ENCODE data around the gene DHX36.
A peak's percentile ranks its signal among the peaks of the same experiment; 100 is the strongest.

Gene DHX36

DNA sequence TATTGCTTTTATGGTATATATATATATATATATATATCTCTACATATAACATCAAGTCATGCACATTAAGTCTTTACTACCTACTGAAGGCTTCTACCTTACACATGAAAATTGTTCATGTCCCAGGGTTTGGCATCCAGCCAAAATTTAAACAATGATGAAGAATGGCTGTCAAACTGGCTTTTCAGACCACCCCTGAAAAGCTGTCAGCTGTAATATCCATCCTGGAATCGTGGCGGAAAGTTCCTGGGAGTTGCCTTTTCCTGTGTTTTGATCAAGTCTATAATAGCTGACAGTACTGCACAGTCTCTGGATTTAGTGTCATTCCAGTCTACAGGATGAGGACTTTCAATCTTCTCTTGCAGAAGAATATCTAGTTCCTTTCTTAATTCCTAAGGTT is 48.3 kb downstream of the DHX36 start:
- no peak for DNase-seq

DNA sequence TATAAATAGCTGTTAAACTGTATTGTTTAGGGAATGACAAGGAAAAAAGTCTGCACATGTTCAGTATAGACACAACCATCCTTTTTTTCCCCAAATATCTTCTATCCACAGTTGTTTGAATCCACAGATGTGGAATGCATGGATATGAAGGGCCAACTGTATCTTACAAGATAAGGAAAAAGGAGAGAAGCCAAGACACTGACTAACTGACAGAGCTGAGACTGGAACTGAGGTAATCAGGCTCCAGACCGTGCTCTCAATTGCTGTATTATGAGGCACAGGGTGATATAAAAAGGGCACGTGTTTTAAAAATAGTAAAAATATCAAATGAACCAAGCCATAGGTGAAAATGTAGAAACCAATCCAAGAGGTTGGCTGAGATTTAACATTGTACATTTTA is 49.0 kb downstream of the DHX36 start:
- no peak for DNase-seq

DNA sequence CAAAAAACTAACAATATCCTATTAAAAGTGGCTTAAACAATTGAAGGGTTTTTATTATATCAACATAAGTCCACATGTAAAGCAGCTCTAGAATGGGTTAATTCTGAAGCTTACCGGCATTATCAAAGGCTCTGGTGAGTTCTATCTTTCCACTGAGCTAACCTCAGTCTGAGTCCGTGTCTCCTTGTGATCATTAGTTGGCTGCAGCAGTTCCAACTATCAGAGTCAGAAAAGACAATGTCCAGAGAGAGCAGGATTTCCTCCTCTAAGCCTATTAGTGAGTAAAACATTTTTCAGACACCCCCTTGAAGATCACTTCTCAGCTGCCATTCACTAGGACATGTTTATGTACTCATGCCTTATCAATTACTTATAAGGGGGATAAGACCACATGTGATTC is 49.9 kb downstream of the DHX36 start:
- no peak for DNase-seq

DNA sequence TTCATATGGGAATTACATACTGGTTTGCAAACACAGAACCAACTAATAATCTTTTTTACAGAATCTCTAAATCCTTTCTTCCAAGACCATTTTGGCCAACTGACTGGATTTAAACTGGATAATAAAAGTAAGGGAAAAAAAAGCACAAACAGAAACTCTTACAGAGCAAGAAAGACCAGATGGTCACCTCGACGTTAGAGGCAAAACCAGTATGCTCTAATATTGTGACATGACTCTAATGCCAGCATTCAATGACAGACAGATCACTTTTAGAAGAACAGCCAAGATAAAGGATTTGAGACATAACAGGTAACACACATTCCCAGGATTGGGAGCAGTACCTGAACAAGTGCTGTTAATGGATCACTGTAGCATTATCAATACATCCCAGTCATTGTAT is 50.9 kb downstream of the DHX36 start:
- no peak for DNase-seq

DNA sequence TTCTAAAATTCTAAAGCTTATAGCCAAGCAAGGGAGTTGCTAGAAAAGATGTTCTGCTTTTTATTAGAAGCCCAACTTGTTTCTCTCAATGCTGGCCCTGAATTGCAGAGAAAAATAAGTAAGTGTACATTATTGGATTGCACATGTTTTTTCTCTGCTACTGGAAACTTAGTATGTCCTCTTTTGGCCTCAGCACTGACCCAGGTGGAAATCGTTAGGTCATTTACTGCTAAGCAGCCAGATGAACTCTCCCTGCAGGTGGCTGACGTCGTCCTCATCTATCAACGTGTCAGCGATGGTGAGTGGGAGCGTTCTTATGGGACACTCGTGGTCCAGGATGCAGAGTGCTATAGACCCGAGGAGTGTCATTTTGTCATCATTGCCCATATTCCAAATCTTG is 69.8 kb downstream of the DHX36 start:
- DNase-seq: no peak

DNA sequence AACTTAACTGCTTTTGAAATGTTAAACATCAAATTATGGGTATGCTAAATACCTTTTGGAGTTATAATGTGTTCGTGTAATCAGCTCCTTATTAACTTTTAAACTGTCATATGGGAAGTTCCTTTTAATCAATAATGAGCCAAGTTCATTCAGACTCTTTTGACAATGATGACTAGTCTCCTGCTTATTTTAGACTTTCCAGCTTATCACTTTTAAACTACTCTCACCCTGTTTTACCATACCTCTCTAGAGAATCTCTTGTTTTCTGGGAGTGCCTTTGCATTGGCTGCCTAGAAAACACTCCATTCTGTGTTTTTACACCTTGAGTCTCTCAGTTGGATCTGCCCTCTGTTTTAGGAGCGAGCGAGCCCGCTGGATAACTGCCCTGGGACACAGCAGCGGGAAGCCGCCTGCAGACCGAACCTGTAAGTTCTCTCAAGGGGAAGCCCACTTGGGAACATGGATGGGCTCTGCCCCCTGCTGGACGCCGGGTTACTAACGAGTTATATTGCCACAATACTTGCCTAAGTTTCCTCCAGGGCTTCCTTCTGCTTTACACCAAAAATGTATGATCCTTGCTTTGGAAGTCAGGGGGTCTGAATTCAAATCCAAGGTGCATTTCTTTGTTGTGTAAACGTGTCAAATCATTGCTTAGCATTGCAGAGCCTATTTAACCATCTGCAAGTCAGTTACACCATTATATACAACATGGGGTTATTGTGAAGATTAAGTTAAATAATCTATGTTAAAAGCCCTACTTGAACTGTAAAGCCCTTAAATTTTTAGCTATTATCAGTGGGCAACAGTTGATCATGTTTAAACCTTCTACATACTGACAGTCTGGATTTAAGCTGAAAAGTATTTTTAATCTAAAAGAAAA is 71.3 kb downstream of the DHX36 start:
- DNase-seq: peak; percentile 86

DNA sequence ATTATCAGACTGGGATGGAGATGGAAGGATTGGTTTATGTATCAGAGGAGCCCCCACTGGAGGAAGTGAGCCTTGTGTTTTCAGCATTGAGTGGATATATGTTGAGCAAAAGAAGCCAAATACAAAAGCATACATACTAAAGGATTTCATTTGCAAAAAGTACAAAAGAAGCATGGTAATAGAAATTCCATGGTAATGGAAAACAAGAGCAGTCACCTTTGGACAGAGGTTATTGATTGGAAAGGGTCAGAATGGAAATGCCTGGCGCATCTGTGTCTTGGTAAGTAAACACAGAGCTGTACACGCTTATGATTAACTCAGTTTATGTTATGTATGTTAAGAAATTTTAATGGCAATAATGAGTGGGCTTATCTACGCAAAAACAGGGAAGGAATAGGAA is 72.7 kb downstream of the DHX36 start:
- no peak for DNase-seq

DNA sequence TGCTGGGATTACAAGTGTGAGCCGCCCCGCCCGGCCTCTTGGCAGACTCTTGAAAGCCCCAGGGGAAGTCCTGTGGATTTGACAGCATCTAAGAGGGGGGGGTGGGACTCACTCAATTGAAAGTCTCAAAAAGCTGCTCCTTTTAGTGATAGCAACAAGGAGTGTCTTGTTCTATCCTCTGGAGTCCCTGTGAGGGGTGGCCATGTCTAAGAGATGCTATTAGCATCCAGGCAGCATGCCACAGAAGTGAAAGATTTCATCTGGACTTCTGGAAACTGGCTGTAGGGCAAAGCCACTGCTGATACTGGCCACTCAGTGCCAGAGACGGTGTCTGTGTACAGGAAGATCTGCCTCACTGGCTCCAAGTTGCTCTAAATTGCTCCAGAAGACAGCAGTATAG is 74.0 kb downstream of the DHX36 start:
- no peak for DNase-seq

DNA sequence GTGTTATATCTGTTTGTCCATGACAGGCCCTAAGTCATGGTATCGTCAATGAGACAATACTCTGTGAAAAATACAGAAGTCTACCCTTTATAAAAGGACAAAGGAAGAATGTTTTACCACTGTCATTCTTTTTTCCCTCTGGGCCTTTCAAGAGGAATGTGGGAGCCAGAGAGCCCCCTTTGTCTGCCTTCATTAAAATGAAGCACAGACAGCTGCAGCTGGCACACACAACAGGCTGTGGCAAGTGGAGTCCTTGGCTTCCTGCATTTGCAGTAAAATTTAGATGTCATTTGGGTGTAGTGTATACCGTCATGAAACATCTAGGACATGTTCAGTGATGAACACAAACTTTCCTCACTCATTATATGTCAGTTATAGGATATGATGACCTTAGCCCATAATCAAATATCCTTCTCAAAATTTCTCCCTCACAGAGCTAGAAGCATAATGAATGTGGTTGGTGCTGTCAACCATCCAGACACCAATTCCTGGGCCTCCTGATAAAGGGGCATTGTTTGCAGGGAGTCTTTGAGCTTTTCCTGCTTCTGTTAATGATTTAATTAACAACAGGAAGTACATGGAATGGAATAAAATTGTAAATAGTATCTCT is 76.4 kb downstream of the DHX36 start:
- no peak for DNase-seq

DNA sequence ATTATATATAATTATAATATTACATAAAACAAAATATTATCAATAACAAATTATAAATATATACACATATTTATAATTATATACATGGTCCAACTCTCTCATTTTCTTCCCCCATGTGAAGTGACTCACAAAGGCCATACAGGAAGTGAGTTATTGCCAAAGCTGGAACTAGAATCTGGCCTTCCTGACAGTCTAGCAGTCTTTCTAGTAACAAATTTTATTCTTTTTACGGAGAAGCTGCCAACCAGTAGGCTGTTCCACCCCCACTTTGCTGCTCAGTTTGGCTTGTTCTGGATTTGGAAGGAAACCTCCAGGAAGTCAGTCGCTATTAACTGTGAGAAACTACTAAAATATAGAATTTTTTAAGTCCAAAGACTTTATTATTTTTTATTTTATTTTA is 79.6 kb downstream of the DHX36 start:
- no peak for DNase-seq

DNA sequence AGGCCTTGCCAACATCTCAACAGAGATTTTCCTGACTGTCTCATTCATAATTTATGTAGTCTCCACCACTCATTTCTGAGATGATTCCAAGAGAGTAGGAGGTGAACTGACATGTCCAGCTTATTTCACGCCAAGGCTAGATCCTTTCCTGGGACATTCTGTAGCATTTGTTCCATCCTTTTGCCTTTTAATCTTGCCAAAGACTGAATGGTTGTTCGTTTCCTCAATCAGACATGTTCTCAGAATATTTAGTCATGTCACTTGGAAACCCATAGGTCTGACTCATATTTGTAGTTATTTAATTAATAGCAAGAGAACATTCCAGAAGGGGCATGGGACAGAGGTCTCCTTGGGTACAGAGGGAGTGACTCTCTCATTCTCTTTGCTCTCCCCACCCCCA is 80.9 kb downstream of the DHX36 start:
- no peak for DNase-seq

DNA sequence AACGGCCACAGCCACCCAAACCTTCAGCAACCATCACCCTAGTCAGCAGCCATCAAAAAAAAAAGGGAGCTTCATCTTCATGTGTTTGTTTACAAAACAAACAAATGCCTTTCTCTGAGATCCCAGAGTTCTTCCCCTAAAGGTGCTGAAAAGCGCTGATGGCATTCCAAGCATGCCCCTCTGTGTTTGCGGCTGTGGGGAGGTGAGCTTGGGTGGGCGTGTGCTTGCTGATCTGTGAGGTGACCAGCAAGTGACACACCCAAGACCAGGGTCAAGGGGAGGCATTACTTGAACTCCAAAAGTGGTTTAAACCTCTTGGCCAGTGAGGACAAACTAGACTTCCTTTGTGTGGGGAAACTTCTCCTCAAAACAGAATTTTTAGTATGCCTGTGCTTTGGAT is 81.5 kb downstream of the DHX36 start:
- DNase-seq: no peak

DNA sequence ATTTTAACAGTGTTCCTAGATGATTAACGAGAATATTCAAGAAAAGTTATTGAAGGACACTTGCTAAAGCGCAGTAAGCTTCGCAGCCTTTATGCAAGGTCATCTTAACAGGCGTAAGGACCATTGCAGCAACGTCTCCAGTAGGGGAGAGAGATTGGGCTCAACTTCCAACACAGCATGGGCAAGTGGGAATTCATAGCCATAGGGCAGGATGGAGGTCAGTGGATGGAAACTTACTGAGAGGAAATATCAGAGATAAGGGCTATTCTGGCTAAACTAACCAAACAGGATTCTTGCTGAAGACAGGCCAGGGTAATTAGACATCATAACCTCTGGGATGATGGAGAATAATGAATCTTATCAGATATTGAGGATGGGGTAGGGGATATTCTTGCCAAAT is 82.8 kb downstream of the DHX36 start:
- DNase-seq: no peak

DNA sequence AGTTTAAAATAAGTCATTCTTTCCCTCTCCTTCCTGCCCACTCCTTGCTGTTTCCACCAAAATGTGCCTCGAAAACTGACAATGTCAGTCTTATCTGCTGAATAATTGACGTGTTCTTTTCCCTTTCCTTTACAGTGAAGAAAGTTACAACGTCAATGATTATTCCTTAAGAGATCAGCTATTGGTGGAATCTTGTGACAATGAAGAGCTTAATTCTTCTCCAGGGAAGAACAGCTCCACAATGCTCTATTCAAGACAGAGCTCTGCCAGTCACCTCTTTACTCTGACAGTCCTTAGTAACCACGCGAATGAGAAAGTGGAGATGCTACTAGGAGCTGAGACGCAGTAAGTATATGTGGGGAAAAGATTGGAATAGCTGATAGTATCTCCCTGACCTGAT is 84.1 kb downstream of the DHX36 start:
- DNase-seq: no peak

DNA sequence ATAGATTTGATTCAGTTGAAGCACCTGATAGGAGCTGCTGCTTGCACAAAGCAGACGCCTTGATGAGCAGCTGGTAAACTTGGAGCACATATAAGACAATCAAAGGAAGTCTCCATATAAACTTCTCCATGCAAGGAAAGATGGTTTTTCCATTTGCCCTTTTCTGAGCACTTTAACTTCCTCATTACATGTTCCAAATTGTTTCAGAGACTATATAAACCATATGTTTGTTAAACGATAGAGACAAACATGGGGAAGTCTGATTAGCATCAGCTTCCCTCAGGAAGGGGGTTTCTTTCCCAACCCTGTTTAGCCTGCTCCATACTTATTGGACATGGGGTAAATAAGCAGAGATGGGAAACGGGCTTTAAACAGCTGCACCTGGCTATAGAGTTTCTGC is 88.0 kb downstream of the DHX36 start:
- no peak for DNase-seq

DNA sequence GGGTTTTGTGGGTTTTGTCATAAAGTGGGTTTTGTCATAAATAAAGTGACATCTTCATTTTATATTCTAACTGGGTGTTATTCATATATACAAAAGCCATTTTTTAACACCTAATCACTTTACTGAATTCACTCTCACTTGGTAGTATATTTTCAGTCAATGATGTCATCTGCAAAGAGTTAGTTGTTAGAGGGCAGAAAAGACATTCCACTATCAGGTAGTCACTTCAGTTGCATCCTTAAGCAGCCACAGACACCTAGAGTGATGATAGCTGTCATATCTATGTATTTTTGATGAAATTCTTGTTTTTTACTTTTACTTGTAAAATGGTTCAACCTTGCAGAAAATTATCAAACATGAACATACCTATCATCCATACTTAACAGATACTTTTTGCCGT is 89.0 kb downstream of the DHX36 start:
- DNase-seq: no peak

DNA sequence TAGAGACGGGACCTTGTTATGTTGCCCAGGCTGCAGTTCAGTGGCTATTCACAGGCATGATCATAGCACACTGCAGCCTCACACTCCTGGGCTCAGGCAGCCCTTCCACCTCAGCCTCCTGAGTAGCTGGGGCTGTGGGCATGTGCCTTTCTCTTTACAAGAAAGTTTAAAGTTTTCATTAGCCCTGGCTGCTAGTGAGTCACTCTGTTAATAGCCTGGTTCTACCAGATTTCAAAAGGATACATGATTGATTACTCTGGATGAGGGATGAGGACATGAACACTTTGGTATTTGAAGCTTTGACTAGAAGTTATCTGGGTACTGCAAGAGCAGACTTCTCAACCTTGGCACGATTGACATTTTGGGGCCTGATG is 95.1 kb downstream of the DHX36 start:
- DNase-seq: no peak

DNA sequence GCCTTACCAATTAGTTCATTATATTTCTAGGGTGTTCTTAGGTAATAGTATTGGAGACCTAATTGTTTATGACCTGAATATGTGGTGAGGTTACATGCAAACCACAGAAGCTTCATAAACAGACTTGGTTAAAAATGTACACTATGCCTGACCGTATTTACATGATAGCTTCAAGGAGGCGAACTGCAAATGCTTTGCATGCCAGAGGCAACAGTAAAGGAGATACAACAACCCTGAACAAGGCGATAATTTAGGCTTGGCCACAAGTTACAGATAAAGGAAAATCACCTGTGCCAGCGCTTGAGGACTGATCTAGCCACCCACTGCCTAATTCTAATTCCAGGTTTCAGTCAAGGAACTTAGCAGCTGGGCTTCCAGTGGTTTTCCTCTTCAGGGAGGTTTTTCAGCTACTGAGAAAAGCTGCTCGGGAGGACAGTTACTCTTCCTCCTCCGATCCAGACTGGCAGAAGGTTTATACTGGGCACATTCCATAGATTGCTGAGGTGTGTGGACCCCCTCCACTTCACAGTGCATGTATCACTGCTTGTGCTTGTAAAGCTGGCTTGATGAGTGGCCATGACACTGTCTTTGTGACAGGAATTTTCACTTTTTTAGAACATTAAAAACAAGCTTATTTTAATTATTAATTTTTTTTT is 95.6 kb downstream of the DHX36 start:
- DNase-seq: no peak

DNA sequence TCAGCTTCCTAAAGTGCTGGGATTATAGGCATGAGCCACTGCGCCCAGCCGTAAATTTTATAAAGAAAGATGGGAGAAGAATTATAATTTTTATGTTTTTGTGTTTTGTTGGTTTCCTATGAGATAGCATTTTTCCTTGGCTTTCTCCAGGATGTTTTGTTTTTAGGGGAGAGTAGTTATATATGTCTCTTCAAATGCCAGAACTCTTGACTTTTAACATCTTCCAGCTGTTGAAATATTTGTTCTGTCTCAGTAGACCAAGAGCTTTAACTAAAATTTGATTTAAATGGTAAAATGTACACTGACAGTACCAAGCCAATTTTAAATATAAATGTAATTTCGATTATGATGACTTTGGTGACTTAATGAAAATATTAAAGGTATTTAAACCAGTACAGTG is 96.8 kb downstream of the DHX36 start:
- DNase-seq: no peak

DNA sequence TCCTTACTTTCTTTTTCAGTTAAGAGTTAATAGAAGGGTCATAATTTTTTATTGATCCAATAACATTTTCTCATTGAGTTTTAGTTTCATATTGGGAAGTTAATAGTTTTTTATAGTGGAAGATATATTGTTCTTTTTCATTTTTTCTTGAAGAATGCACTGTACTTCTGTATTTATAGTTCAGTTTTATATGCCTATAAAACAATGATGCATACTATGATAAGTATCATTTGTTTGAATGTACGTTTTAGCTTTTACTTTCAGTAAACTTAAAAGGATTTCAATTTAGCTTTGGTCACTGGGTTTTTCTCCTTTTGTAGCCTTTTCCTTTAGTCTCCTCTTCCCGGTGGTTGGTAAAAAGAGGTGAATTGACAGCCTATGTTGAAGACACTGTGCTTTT is 98.8 kb downstream of the DHX36 start:
- DNase-seq: no peak

DNA sequence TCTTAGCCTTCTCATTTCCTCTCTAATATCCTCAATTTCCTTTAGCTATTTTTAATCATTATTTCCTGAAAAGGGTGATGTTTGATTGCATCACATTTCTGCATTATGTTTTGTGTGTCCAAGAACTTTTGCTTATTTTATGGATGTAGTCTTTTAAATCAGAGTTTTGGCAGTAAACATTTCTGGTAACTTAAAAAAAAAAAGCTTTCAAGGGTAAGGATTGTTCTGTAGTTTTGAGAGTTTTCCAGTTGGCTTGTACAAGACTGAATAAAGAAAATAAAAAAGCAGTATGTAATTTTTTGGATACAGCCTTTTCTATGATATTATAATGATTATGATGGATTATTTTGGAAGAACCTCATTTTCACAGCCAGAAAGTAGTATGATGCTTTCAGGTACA is 99.4 kb downstream of the DHX36 start:
- DNase-seq: no peak

DNA sequence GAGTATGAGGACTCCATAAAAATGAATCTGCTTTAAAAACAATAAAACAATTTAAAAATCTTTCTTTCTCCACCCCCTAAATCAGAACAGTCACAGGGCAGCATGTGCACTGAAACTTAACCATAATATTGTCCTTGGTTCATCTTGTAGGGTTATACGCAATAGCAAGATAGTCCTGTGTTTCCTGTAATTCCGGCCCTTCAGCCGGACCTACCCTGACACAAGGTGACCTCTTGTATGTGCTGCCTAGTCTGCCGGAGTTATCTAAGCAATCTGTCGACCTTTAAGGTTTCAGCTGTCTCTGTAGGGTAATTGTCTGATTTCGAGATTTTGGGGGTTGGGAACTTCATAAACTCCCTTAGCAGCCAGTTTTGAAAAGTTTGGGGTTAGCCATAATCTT is 99.9 kb downstream of the DHX36 start:
- DNase-seq: no peak

DNA sequence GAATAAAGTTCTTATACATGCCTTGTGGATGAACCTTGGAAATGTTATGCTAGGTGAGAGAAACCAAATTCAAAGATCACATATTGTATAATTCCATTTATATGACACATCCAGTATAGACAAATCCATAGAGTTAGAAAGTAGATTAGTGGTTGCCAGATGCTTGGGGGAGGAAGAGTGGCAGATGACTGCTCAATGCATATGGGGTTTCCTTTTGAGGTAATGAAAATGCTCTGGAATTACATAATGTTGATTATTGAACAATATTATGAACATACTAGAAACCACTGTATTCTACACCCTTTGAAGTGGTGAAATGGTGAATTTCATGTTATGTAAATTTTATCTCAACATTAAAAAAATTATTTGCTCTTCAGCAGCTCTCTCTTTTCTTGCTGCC is 100.8 kb downstream of the DHX36 start:
- no peak for DNase-seq

All from activated effector memory CD4-positive, alpha-beta T cell treated with anti-CD3 and anti-CD28 coated beads, Interleukin-2, amount 50 U/mL, for 16 hours (primary cell).